OCI-LY7 (cell line): ENCODE data around the gene GALNT10.

ENCODE experiments used
- EZH2phosphoT487 ChIP-seq: fragments of 200-600 bp; sonication (generic); IDR thresholded peaks from 2 replicates; pipeline ENCODE4 v1.6.1; 2018; ENCODE audit warnings: low read depth, borderline replicate concordance, mild to moderate bottlenecking, mixed run types, antibody characterized with exemption, low read length, moderate library complexity, mixed read lengths
- TF ChIP-seq, protein P1 (sequence below): fragments of 200-600 bp; sonication (generic); conservative IDR thresholded peaks from 2 replicates; pipeline ENCODE4 v1.5.1; 2014; ENCODE audit warnings: mild to moderate bottlenecking, antibody characterized with exemption, low read length, moderate library complexity, mixed read lengths

DNA sequence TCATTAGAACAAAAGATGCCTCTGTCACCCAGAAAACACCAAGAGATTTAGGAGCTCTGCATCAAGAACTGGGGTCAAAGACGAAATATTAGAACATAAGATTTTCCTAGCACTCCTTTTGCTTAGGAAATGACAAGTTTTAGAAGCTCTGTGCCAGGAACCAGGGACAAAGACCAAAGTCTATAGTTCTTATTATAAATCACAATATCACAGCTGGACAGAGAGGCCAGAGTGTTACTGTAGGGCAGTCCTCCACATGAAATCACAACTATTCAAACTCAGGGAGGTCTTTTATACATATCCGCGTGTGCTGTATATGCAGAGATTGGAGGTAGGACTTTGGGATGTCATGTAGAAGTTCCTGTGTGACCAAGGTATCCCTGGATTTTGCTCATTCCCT, 138.5 kb downstream of the GALNT10 start:
- TF ChIP-seq, protein P1, sequence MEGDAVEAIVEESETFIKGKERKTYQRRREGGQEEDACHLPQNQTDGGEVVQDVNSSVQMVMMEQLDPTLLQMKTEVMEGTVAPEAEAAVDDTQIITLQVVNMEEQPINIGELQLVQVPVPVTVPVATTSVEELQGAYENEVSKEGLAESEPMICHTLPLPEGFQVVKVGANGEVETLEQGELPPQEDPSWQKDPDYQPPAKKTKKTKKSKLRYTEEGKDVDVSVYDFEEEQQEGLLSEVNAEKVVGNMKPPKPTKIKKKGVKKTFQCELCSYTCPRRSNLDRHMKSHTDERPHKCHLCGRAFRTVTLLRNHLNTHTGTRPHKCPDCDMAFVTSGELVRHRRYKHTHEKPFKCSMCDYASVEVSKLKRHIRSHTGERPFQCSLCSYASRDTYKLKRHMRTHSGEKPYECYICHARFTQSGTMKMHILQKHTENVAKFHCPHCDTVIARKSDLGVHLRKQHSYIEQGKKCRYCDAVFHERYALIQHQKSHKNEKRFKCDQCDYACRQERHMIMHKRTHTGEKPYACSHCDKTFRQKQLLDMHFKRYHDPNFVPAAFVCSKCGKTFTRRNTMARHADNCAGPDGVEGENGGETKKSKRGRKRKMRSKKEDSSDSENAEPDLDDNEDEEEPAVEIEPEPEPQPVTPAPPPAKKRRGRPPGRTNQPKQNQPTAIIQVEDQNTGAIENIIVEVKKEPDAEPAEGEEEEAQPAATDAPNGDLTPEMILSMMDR, result no peak
- TF ChIP-seq EZH2phosphoT487, result no peak
